Body of pancreas (tissue), 4 donors: ENCODE measurements around the gene FMOD.

ENCODE experiments used
- POLR2A ChIP-seq, 3 donors: fragments of 450-650 bp; IDR thresholded peaks; one replicate each; pipeline ENCODE4 v1.6.1; 2016; ENCODE audit warnings: antibody characterized with exemption in 3 of 3, mild to moderate bottlenecking in 2 of 3
- TF ChIP-seq, protein P1 (sequence below), 7 experiments: fragments of 450-650 bp in 4 of 7; fragments of 200-600 bp in 3 of 7; sonication (generic) in 3 of 7; IDR thresholded peaks; one replicate each; pipeline ENCODE4 v1.5.1; 2016 to 2019; ENCODE audit warnings: antibody characterized with exemption in 7 of 7

DNA sequence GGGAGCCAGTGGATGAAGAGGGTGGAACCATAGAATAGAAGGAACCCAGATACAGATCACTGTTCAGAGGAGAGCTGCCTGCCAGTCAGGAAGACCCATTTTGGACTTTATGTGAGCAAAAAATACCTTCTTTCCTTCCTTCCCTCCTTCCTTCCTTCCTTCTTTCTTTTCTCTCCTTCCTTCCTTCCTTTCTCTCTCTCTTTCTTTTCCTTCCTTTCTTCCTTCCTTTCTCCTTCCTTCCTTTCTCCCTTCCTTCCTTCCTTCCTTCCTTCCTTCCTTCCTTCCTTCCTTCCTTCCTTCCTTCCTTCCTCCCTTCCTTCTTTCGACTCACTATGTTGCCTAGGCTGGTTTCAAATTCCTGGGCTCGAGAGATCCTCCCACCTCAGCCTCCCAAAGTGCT, 22.1 kb upstream of the FMOD start:
- TF ChIP-seq, protein P1, sequence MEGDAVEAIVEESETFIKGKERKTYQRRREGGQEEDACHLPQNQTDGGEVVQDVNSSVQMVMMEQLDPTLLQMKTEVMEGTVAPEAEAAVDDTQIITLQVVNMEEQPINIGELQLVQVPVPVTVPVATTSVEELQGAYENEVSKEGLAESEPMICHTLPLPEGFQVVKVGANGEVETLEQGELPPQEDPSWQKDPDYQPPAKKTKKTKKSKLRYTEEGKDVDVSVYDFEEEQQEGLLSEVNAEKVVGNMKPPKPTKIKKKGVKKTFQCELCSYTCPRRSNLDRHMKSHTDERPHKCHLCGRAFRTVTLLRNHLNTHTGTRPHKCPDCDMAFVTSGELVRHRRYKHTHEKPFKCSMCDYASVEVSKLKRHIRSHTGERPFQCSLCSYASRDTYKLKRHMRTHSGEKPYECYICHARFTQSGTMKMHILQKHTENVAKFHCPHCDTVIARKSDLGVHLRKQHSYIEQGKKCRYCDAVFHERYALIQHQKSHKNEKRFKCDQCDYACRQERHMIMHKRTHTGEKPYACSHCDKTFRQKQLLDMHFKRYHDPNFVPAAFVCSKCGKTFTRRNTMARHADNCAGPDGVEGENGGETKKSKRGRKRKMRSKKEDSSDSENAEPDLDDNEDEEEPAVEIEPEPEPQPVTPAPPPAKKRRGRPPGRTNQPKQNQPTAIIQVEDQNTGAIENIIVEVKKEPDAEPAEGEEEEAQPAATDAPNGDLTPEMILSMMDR (IDR thresholded peaks at IDR 0.05), result no peak
- no peak for TF ChIP-seq POLR2A (IDR thresholded peaks at IDR 0.05)
